SK-N-MC (cell line): ENCODE data around the gene RNF144B.

ENCODE experiments used
- EZH2 ChIP-seq: fragments of 200-600 bp; sonication (generic); IDR thresholded peaks from one replicate; pipeline ENCODE4 v1.6.1; 2017; ENCODE audit warnings: antibody characterized with exemption
- POLR2AphosphoS5 ChIP-seq: IDR thresholded peaks from 2 replicates; pipeline ENCODE4 v1.6.1; 2012; ENCODE audit warnings: mild to moderate bottlenecking, low read depth, low read length, borderline replicate concordance

GRCh38 chr6:18387061-18387721 is at the start of gene RNF144B:
- TF ChIP-seq EZH2 (no peak), POLR2AphosphoS5 (peak; percentile 38)
